ENCODE results near the gene SLC9A4. TPM values are rescaled to one million over a fixed set of nuclear protein-coding genes. Genes with fewer than 3 reads are reported as not detected.

SLC9A4 gene
- total and polyA plus RNA-seq, 2 of the 4 experiments (the other 2 are of a cell fraction) = not detected

- no peak overlapping the region for H2BK5ac ChIP-seq (ENCODE audit: low read depth, low read length, poor library complexity, severe bottlenecking)
- H2BK20ac ChIP-seq (ENCODE audit: low read depth, low read length) = no peak overlapping the region
- no peak overlapping the region for H3K14ac ChIP-seq (replicated peaks; ENCODE audit: low read depth, low read length)
- no peak overlapping the region for H3K23ac ChIP-seq (ENCODE audit: low read depth, low read length)
- ATAC-seq (ENCODE audit: low read depth) (no peak), DNase-seq (no peak)
- POLR2A ChIA-PET (ENCODE audit: unreplicated experiment) = no interaction called here
- TF ChIP-seq CHD1 (IDR thresholded peaks at IDR 0.05; ENCODE audit: low read depth, low read length) (no peak), RCOR1 (IDR thresholded peaks at IDR 0.05; ENCODE audit: insufficient replicate concordance, low read length) (no peak), CEBPB (IDR thresholded peaks at IDR 0.05; ENCODE audit: low read depth, low read length) (no peak), SMC3 (IDR thresholded peaks at IDR 0.05; ENCODE audit: low read depth, low read length) (no peak), ELK1 (IDR thresholded peaks at IDR 0.05; ENCODE audit: borderline replicate concordance, low read depth, low read length) (no peak), NFE2L2 (IDR thresholded peaks at IDR 0.05; ENCODE audit: low read depth, low read length) (no peak), RFX5 (IDR thresholded peaks at IDR 0.05; ENCODE audit: low read depth, low read length) (no peak), CTCF (conservative IDR thresholded peaks at IDR 0.05; ENCODE audit: low read depth, low read length) (no peak), MAFK (IDR thresholded peaks at IDR 0.05; ENCODE audit: low read depth, low read length) (no peak), FOS (IDR thresholded peaks at IDR 0.05; ENCODE audit: low read depth, low read length) (no peak), MXI1 (IDR thresholded peaks at IDR 0.05; ENCODE audit: borderline replicate concordance, low read depth, low read length) (no peak)
- no peak overlapping the region for H3K4ac ChIP-seq (ENCODE audit: low read depth, low read length)
- no peaks in the 10 kb centered on the region for H4K20me1 ChIP-seq (ENCODE audit: insufficient read depth, low read length)
- H3K9ac ChIP-seq (ENCODE audit: low read depth, low read length) = no peak overlapping the region
- no peak overlapping the region for H4K8ac ChIP-seq (ENCODE audit: low read depth in 2 of 2, low read length in 2 of 2)
- peak overlapping the region; percentile 67 for H2AFZ ChIP-seq (replicated peaks; ENCODE audit: low read length, poor library complexity)
- H3K4me3 ChIP-seq (ENCODE audit: insufficient read depth, low read depth, low read length) = no peak overlapping the region
- H4K91ac ChIP-seq (ENCODE audit: insufficient read depth, low read depth, low read length) = no peak overlapping the region
- in situ Hi-C loops (cut with MboI; ENCODE audit: low sequenced_read_pairs) (no loop called here), dilution Hi-C loops (cut with HindIII; ENCODE audit: low sequenced_read_pairs, unreplicated experiment) (no loop called here), intact Hi-C loops (cut with micrococcal nuclease) (no loop called here)
- H3K4me2 ChIP-seq (ENCODE audit: low read depth, low read length) = no peak overlapping the region
- no peaks in the 10 kb centered on the region for H3K36me3 ChIP-seq (ENCODE audit: control insufficient read depth, insufficient read depth, low read length)
- no peaks in the 10 kb centered on the region for H3K9me1 ChIP-seq (ENCODE audit: insufficient read depth, low read length)
- no peaks in the 10 kb centered on the region for H3K9me3 ChIP-seq (ENCODE audit: control insufficient read depth, insufficient read depth, low read length)
- H2BK15ac ChIP-seq (ENCODE audit: low read depth, low read length) = no peak overlapping the region
- H3K18ac ChIP-seq (ENCODE audit: low read depth, low read length) = no peak overlapping the region
- no peaks in the 10 kb centered on the region for H3K4me1 ChIP-seq (ENCODE audit: control insufficient read depth, insufficient read depth, low read length)
- H3K56ac ChIP-seq (ENCODE audit: extremely low read depth, insufficient read depth, low read length) = no peak overlapping the region
- no peaks in the 10 kb centered on the region for H3K79me1 ChIP-seq (ENCODE audit: low read depth in 1 of 2, low read length in 2 of 2)
- no peak overlapping the region for H4K5ac ChIP-seq (ENCODE audit: low read depth, low read length)
- CTCF ChIA-PET = no interaction called here
- H3K27ac ChIP-seq (ENCODE audit: insufficient read depth, low read length) = no peak overlapping the region
- H2AK9ac ChIP-seq (replicated peaks; ENCODE audit: low read depth, low read length, poor library complexity) = no peak overlapping the region
- no peak overlapping the region for H2AK5ac ChIP-seq (ENCODE audit: low read depth, low read length)
- BruUV-seq (replicated peaks) = no TSS peak
- 80% methylated on average over 1 of the region's 4 CpGs; no CpG with 5 or more reads in 1 of the 2 experiments for WGBS, 2 experiments (ENCODE audit: extremely low coverage in 2 of 2, insufficient read length in 1 of 2)
- H3K27me3 ChIP-seq (ENCODE audit: control insufficient read depth, insufficient read depth, low read length) = no peaks in the 10 kb centered on the region; the same call in 1 of the 2 replicates
- no peak overlapping the region for H2BK120ac ChIP-seq (ENCODE audit: low read depth, low read length)
Observed at GRCh38 chr2:102540882-102541281, 67.9 kb downstream of the SLC9A4 start.
